ENCODE measurements around the gene FAM53A. TPM values are rescaled to one million over a fixed set of nuclear protein-coding genes. Genes with fewer than 3 reads are reported as not detected.
"Not testable (repeated sequence)": the region's sequence is repeated elsewhere in the genome, so short reads cannot be mapped to it uniquely, and the experiment has no call there.

FAM53A gene
- total RNA-seq, 1 donor from 2014 or later: 2.9 TPM

DNA sequence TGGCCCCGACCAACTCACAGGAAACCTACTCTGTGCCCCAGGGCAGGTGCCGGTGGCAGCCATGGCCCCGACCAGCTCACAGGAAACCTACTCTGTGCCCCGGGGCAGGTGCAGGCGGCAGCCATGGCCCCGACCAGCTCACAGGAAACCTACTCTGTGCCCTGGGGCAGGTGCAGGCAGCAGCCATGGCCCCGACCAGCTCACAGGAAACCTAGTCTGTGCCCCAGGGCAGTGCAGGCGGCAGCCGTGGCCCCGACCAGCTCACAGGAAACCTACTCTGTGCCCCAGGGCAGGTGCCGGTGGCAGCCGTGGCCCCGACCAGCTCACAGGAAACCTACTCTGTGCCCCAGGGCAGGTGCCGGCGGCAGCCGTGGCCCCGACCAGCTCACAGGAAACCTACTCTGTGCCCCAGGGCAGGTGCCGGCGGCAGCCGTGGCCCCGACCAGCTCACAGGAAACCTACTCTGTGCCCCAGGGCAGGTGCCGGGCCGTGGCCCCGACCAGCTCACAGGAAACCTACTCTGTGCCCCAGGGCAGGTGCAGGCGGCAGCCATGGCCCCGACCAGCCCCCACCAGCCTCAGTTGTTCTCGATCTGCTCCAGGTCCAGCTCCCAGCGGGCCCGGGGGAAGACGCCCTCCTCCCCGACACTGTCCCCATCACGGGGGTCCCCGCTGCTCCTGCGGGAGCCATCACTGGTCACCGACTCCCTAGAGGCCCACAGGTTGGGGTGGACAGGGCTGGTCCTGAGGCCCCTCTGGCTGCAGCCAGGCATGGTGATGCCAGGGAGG lies 43.2 kb downstream of the FAM53A start:
- not testable (repeated sequence) for DNase-seq (ENCODE audit: low read depth)

DNA sequence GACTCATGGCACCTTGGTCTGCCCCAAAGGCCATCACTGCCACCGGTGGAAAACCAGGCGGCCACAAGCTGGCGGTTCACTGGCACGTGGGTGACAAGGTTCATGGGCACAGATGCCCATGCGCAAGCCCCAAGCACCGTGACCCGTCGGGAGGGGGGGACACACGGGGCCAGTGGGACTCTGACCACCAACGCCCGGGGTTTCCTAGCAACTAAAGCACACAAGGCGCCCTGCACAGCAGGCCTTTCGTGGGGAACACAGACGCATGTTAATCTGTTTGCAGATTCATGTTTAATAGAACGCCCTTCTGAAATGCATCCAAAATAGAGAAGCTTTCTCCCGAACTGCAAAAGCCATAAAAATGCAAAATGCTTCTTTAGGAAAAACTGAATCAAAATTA lies 43.9 kb downstream of the FAM53A start:
- no peak for DNase-seq (ENCODE audit: low read depth)

- no peak for DNase-seq (ENCODE audit: low read depth)
These were observed 44.7 kb downstream of the FAM53A start for GRCh38 chr4:1639299-1639868.

- no peak for DNase-seq (ENCODE audit: low read depth)
These were observed 45.2 kb downstream of the FAM53A start for GRCh38 chr4:1638873-1639272.

GRCh38 chr4:1638272-1638598 lies 45.9 kb downstream of the FAM53A start:
- no peak for DNase-seq (ENCODE audit: low read depth)

- no peak for DNase-seq (ENCODE audit: low read depth)
These were observed 46.4 kb downstream of the FAM53A start for GRCh38 chr4:1637580-1638271.

DNA sequence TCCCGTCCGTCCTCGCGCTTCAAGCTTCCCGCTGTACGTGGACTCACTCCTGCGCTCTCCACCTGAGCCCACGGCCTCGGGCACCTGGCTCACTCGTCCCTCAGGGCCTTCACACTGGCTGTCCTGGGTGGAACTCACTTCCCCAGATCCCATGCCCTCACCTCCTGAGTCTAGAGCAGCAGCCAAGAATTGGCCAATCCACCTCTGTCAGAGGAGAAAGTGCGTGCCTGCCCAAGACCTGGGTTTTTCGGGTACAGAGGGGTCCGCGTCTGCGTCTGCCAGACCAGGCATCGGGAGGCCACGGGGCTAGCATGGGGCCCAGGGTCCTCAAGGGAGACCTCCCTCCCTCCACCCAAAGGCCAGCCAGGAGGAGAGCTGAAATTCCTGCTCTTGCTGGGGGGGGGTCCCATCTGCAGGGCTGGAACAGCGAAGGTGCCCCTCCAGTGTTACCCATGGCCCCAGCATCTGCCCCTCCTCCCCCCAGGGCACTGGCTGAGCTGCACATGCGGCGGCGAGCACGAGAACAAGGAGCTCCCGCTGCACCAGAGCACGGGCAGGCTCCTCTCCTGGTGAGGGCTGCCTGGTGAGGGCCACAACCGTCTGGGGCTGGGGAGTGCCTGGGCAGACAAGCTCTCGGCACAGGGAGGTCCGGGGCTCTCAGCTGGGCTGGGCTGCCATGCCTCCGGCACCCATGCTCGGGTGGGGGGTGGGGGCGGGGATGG lies 47.5 kb downstream of the FAM53A start:
- DNase-seq (ENCODE audit: low read depth): no peak

DNA sequence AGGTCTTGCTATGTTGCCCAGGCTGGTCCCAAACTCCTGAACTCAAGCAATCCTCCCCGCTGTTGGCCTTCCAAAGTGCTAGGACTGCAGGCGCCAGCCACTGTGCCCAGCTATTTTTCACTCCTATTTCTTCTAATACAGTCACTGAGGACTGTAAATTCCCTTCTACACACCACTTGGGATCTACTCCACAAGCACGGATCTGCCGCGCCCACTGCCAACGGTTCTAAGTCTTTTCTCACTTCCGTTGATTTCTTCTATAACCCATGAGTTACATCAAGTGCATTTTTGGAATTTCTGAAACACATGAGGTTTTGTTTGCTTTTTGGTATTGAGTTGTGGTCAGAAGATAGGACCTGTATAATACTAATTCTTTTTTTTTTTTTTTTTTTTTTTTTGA lies 48.6 kb downstream of the FAM53A start:
- DNase-seq (ENCODE audit: low read depth): no peak

DNA sequence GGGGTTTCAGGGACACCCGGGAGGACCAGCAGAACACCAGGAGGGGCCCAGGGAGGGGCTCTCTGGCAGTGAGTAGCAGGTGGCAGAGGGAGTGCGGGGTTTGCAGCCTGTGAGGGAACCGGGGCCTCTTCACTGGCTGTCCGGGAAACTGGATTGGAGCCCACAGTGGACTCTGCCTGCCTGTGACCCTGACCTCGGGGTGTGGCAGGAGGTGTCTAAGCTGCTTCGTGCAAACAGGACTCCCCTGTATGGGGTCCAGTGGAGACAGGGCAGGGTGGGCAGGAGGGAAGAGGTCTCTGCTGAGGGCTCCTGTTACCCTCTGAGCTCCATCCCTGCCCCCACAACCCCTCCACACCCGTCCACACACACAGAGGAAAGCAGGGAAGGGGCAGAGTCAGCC lies 50.1 kb downstream of the FAM53A start:
- no peak for DNase-seq (ENCODE audit: low read depth)

GRCh38 chr4:1632109-1633104 lies 51.7 kb downstream of the FAM53A start:
- DNase-seq (ENCODE audit: low read depth): no peak

- DNase-seq (ENCODE audit: low read depth): no peak
These were observed 53.0 kb downstream of the FAM53A start for GRCh38 chr4:1631136-1631535.

DNA sequence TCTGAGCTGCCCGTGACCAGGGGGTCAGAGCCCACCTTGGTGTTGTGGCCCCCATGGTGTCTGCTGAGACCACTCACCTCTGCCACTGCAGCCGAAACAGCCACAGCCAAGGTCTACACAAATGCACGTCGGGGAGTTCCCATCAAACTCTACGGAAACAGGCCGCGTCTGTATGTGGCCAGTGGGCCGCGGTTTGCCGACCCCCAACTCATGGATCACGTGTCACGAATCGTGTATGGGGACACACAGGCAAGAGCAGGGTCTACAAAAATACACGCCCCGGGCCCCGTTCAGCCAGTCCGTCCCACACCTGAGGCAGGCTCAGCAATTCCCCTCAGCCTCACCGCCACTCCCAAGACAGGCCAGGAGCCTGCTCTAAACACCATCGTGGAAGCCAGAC lies 53.8 kb downstream of the FAM53A start:
- DNase-seq (ENCODE audit: low read depth): no peak

DNA sequence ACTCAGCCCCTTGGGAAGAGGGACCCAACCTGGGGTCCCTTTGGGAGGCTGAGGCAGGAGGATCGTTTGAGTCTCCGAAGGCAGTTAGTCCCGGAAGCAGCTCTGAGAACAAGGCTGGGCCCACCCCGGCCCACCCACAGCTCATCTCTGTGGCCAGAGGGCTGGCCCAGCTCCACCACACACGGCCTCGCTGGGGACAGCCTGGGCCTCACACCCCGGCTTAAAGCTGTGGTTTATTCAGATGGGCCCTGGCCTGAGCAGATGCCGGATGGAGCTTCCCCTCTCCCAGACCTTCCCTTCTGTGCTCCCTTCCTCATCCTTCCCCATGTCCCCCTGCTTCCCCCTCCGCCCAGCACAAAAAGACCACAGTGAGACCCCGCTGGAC lies 54.4 kb downstream of the FAM53A start:
- no peak for DNase-seq (ENCODE audit: low read depth)

DNA sequence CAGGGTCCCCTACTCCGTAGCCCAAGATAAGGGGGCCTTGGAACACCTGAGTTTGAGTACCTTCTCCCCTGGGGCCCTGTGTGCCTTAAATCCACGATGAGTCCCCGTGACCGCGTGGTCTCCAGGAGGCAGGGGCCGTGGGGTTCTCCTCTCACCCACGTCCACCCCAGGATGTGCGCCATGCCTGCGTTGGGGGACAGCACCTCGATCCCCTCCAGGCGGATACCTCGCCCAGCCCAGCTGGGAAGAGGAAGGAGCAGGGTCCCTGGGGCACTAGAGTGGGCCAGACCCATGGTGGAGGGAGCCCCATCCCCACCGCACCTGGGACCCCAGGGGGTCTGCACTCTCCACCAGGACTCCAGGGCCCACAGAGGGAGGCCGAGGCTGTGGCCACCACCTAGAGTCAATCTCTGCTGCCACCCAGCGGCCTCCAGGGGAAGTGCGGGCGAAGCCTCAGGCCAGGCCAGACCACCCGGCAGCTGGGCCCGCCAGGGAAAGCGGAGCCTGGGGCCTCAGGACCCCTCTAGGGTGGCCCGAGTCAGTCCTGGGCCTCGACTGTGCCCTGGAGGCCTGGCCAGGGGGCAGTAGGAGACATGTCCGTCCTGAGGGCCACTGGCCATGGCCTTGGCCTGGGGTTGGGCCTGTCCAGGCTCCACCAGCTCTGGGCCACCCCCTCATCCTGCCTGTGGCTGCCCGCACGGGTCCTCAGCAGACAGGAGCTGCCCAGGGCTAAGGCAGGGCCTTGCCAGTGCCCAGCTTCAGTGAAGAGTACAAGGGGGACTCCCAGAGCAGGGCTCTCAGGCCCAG lies 55.0 kb downstream of the FAM53A start:
- DNase-seq (ENCODE audit: low read depth): no peak

GRCh38 chr4:1627417-1628313 lies 56.4 kb downstream of the FAM53A start:
- DNase-seq (ENCODE audit: low read depth): no peak

DNA sequence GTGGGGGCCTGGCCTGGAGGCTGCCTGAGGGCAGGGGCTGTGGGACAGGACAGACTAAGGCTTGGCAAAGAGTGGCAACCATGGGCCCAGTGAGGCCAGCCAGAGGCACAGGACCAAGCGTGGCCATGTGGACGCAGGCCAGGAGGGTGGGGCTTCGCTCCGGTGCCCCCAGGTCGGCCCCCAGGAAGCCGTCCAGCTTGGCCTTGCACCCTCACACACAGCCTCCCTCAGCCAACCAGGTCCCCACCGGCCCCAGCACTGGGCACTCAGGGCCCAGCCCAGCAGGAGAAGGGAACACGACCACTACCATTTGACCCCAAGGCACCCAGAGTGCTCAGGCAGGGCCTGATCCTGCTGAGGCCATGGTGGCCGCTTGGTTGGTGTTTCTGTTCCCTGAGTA lies 57.2 kb downstream of the FAM53A start:
- no peak for DNase-seq (ENCODE audit: low read depth)

DNA sequence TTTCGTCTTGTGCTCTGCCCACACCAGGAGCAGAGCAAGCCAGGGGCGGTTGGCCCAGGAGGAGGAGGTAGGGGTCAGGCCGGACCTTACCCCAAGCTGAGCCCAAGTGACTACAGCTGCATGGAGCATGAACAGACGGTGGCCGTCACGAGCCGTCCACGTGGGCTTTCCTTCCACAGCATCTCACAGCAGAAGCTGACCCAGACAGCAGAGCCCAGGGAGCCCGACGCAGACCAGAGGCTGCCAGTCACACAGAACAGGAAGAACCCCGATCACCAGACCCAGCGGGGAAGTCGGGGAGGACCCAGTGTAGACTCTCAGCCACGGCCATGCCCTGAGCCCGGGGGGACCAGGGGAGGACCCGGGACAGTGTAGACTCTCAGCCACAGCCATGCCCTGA lies 58.0 kb downstream of the FAM53A start:
- DNase-seq (ENCODE audit: low read depth): no peak

DNA sequence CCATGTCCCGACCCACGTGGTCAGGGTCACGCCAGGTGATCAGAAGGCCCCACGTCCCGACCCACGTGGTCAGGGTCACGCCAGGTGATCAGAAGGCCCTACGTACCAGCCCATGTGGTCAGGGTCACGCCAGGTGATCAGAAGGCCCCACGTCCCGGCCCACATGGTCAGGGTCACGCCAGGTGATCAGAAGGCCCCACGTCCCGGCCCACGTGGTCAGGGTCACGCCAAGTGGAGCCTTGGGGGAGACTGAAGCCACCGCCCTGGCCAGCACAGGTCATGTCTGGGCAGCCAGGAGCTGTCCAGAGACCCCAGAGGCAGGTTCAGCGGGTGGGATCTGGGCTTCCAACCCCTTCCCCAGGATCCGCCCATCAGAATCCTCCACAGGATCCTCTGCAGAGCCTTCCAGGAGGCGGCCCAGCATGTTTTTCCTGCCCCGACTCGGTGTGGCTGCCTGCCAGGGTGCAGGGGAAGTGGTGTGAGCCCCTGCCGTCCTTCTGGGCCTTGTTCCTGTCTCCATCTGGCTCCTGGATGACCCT lies 58.4 kb downstream of the FAM53A start:
- no peak for DNase-seq (ENCODE audit: low read depth)

DNA sequence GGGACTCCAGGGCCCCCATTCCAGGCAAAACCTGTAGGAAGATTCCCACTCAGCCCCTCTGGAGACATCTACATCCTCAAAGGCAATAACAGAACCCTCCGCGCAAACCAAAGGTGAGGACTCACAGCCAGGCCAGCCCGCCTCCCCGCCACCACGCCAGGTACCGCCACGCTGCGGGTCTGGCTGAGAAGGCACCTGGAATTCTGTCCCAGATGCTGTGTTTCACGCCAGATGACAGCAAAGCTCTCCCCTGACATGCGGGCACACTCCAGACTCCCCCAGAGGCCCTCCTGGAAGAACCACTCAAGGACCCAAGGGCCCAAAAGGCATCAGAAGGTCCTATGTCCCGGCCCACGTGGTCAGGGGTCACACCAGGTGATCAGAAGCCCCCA lies 59.6 kb downstream of the FAM53A start:
- DNase-seq (ENCODE audit: low read depth): no peak

Measured in renal cortical epithelial cell (primary cell).